HCT116 (cell line): ENCODE measurements around the gene SIX3.

Experiments used
- CEBPB ChIP-seq: IDR thresholded peaks from 2 replicates; pipeline ENCODE4 v1.6.1; 2012; ENCODE audit warnings: low read depth
- EGR1 ChIP-seq: IDR thresholded peaks from 2 replicates; pipeline ENCODE4 v1.6.1; 2012; ENCODE audit warnings: low read depth
- EZH2 ChIP-seq: fragments of 200-600 bp; sonication (generic); IDR thresholded peaks from 2 replicates; pipeline ENCODE4 v1.6.1; 2017; ENCODE audit warnings: antibody characterized with exemption, mixed run types
- FOSL1 ChIP-seq: IDR thresholded peaks from 2 replicates; pipeline ENCODE4 v1.6.1; 2012; ENCODE audit warnings: low read depth
- POLR2A ChIP-seq: IDR thresholded peaks from 2 replicates; pipeline ENCODE4 v1.7.0; 2011; ENCODE audit warnings: borderline replicate concordance; ENCODE audit not compliant: insufficient read depth, insufficient read length; ENCODE audit errors: extremely low read depth
- POLR2AphosphoS5 ChIP-seq: IDR thresholded peaks from 2 replicates; pipeline ENCODE4 v1.6.1; 2011; ENCODE audit warnings: mild to moderate bottlenecking, low read depth, low read length, moderate library complexity
- SRF ChIP-seq: IDR thresholded peaks from 2 replicates; pipeline ENCODE4 v1.6.1; 2012; ENCODE audit warnings: low read depth
- YY1 ChIP-seq: IDR thresholded peaks from 2 replicates; pipeline ENCODE4 v1.6.1; 2011; ENCODE audit warnings: low read length, low read depth, moderate library complexity, mild to moderate bottlenecking; ENCODE audit not compliant: insufficient replicate concordance; ENCODE audit errors: extremely low read depth
- ZFX ChIP-seq: fragments of 450-650 bp; IDR thresholded peaks from 2 replicates; pipeline ENCODE4 v1.6.1; 2017
- ZNF274 ChIP-seq: fragments of 200-500 bp; sonication (Bioruptor generic); IDR thresholded peaks from 2 replicates; pipeline ENCODE4 v1.6.1; 2014; ENCODE audit warnings: mild to moderate bottlenecking, low read depth, low read length, inconsistent platforms
- TF ChIP-seq, protein P1 (sequence below), 3 experiments: fragments of 200-600 bp in 1 of 3; sonication (generic) in 1 of 3; IDR thresholded peaks in 2 of 3; conservative IDR thresholded peaks in 1 of 3; 2 replicates each; pipeline ENCODE4 v1.5.1; 2012 to 2017; ENCODE audit warnings: low read depth in 2 of 3, low read length in 2 of 3, antibody characterized with exemption in 1 of 3, borderline replicate concordance in 1 of 3, control low read depth in 1 of 3, mild to moderate bottlenecking in 1 of 3, mixed read lengths in 1 of 3, mixed run types in 1 of 3, moderate library complexity in 1 of 3; ENCODE audit not compliant: insufficient read depth in 1 of 3
- TF ChIP-seq, protein P2 (sequence below): IDR thresholded peaks from 2 replicates; pipeline ENCODE4 v1.6.1; 2012; ENCODE audit warnings: low read depth

DNA sequence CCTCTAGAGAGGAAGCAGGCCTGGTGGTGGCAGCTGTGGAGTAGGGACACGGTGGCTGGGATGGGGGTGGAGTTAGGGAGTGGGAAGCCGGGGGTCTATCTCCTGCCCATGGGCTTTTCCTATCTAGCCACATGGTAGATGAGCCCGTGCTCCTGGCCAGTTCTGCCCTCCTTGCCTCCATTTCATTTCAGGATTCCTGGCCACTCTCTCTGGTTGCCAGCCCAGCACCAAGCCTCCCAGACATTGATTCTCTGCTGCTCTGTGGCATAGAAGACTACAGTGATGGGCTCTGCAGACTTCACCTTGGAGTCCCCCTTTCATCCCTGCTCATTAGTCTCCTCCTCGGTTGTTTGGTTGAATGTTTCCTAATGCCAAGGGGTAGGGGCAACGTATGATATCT lies 19.4 kb downstream of the SIX3 start:
- TF ChIP-seq, protein P1, sequence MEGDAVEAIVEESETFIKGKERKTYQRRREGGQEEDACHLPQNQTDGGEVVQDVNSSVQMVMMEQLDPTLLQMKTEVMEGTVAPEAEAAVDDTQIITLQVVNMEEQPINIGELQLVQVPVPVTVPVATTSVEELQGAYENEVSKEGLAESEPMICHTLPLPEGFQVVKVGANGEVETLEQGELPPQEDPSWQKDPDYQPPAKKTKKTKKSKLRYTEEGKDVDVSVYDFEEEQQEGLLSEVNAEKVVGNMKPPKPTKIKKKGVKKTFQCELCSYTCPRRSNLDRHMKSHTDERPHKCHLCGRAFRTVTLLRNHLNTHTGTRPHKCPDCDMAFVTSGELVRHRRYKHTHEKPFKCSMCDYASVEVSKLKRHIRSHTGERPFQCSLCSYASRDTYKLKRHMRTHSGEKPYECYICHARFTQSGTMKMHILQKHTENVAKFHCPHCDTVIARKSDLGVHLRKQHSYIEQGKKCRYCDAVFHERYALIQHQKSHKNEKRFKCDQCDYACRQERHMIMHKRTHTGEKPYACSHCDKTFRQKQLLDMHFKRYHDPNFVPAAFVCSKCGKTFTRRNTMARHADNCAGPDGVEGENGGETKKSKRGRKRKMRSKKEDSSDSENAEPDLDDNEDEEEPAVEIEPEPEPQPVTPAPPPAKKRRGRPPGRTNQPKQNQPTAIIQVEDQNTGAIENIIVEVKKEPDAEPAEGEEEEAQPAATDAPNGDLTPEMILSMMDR (IDR thresholded peaks at IDR 0.05 in 2 of 3, conservative IDR thresholded peaks at IDR 0.05 in 1 of 3; ENCODE audit: borderline replicate concordance in 1 of 3, insufficient read depth in 1 of 3, low read depth in 2 of 3, low read length in 2 of 3), result no peak
- no peak for TF ChIP-seq YY1
- TF ChIP-seq SRF, result no peak
- TF ChIP-seq, protein P2, sequence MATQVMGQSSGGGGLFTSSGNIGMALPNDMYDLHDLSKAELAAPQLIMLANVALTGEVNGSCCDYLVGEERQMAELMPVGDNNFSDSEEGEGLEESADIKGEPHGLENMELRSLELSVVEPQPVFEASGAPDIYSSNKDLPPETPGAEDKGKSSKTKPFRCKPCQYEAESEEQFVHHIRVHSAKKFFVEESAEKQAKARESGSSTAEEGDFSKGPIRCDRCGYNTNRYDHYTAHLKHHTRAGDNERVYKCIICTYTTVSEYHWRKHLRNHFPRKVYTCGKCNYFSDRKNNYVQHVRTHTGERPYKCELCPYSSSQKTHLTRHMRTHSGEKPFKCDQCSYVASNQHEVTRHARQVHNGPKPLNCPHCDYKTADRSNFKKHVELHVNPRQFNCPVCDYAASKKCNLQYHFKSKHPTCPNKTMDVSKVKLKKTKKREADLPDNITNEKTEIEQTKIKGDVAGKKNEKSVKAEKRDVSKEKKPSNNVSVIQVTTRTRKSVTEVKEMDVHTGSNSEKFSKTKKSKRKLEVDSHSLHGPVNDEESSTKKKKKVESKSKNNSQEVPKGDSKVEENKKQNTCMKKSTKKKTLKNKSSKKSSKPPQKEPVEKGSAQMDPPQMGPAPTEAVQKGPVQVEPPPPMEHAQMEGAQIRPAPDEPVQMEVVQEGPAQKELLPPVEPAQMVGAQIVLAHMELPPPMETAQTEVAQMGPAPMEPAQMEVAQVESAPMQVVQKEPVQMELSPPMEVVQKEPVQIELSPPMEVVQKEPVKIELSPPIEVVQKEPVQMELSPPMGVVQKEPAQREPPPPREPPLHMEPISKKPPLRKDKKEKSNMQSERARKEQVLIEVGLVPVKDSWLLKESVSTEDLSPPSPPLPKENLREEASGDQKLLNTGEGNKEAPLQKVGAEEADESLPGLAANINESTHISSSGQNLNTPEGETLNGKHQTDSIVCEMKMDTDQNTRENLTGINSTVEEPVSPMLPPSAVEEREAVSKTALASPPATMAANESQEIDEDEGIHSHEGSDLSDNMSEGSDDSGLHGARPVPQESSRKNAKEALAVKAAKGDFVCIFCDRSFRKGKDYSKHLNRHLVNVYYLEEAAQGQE, result no peak
- no peak for TF ChIP-seq EZH2
- no peak for TF ChIP-seq EGR1
- no peak for TF ChIP-seq ZFX
- TF ChIP-seq POLR2A, result no peak
- no peak for TF ChIP-seq POLR2AphosphoS5
- no peak for TF ChIP-seq FOSL1
- no peak for TF ChIP-seq CEBPB
- TF ChIP-seq ZNF274, result no peak
